NCI-H510A (cell line): ENCODE results near the gene ZNF831.

ENCODE experiments used
- DNase-seq: peaks from one replicate; lab custom pipeline; 2025; lab: John Stamatoyannopoulos, UW

Gene ZNF831

DNA sequence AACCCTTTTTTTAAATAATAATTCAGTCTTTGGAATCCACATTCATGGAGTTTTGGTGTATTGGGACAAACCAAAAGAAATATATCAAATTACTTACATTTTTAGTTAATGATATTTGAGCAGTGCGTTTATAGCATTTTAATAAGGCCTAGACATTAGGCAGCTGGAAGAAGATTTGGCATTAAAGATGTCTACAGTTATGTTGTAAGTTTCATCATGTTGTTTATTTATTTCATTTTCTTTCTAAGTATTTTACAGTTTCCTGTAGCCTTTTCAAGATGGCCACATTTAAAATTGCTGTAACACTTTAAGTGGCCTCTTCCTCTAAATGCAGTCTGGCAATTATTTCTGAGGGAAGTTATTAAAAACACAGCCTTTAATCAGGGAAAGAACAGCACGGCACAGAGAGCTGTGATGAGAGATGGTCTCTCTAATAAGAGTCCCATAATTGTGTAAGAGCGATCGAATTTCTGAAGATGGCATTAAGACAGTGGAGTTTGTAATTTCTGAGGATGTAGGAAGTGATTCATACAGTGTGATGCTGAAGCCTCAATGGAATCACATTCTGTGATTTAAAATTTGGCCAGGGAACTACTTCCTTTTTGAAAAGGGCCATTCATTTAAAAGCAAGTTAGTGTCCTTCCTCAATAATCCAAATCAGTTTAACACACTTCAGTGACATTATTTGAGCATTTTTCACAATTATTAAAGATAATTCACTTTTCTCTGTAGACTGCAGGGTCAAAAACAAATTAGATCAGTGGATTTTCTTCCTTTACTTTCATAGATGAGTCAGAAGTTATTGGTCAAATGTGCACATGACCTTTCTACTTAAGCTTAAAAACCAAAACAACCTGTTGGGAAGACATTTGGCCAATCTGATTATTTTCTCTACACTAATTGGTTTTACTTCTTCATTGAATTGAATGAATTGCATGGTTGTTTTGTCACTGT is 84.4 kb downstream of the ZNF831 start:
- no peak for DNase-seq

DNA sequence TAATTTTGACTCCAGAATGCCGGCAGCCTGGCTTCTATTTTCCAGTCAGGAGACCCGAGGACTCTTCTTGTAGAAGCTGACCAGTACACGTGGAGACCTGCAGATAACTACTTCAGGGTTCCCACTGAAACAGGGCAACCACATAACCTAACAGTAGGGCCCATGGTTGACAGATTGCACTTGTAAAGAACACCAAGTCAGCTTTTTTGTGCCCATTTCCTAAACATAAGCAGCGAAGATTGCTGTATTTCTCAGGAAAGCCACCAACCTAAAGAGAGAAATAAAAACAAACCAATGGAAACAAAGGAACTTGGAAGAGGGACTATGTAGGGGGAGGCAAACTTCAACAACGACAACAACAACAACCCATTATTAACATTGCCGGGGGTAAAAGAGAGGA is 86.7 kb downstream of the ZNF831 start:
- DNase-seq, result no peak

DNA sequence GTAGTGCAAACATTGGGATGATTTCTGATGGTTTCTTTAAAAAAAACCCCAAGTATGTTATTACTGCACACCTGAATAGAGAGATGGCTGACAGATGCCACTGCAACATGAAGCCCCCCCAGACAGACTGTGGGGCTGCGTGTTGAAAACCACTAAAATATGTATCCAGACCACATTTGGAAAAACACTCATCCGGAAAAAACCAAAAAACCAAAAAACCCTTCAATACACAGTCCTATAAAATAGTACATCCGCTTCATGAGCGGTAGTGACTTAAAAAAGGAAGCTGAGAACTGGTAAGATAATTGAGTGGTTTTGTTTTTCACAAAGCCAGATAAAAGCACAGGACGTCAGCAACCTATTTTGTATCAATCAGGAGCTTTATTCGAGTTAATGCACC is 89.7 kb downstream of the ZNF831 start:
- no peak for DNase-seq

DNA sequence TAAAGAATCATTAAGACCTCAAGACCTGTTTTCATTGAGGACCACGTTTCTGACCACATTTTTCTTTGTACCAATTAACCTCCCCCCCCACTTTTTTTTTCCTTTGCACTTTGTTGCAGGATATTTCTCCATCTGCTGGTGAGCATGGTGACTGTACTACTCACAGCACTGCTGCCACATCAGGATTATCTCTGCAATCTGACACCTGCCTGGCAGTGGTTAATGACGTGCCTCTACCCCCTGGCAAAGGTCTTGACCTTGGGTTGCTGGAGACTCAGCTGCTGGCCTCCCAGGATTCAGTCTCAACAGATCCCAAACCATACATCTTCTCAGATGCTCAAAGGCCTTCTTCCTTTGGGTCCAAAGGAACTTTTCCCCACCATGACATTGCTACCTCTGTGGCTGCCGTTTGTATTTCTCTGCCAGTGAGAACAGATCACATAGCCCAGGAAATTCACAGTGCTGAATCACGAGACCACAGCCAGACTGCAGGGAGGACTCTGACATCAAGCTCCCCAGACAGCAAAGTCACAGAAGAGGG is 90.2 kb downstream of the ZNF831 start:
- DNase-seq, result no peak

DNA sequence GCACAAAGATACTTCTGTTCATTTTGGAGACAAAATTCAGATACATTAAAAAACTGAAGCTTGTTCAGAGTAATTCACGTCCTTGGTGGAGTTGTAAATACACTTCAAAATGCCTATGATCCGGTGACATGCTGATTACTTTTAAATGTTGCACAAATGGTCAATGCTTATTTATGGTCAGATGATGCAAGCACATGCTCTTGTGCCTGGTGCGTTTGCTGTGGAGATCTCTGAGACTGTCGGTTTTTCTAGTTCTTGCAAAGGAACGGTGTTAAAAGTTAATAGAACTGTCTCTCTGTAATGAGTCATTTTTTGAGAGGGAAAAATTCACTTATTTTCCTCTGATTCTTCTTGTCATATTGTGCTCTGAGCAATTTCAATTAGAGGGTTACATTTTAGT is 91.6 kb downstream of the ZNF831 start:
- no peak for DNase-seq

DNA sequence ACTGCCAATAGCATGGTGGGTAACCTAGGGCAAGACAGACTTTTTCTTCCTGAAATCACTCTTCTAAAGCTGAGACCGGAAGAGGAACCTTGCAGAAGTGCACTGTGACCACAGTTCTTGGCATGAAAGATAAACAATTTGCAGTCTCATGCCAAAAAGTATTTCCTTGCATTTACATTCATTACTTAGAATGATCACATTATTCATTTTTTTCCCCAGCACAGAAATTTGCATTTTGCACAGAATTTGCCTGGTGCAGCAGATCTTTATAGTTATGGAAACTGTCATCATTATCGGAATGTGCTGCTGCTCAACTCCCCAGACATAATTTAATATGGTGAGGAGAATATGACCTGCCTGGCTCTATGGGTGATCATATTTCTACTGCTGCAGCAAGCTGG is 94.6 kb downstream of the ZNF831 start:
- no peak for DNase-seq

DNA sequence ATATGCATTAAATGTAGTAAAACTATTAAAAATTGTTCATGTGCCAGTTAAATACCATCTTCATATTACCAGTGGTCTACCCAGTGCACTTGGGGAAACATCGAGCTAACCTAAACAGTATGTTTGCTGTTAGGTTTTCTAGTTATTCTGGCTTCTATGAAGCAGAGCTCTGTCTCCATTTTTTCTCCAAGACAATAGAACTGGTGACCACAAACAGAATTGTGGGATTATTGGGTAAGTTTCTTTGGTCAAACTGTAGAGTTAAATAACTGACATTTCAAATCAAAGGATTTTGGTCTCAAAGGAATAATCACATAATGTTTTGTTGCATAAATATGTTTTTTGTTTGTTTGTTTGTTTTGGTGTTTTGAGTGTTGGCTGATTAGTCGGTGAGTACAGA is 96.3 kb downstream of the ZNF831 start:
- no peak for DNase-seq

DNA sequence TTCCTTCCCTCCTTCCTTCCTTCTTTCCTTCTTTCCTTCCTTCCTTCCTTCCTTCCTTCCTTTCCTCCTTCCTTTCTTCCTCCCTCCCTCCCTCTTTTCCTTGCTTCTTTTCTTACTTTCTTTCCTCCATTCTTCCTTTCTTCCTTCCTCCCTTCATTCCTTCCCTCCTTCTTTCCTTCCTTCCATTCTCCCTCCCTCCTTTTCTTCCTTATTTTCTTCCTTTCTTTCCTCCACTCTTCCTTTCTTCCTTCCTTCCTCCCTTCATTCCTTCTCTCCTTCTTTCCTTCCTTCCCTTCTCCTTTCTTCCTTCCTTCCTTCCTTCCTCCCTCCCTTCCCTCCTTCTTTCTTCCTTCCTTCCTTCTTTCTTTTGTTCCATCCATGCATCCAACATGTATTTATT is 101.7 kb downstream of the ZNF831 start:
- DNase-seq, result no peak

DNA sequence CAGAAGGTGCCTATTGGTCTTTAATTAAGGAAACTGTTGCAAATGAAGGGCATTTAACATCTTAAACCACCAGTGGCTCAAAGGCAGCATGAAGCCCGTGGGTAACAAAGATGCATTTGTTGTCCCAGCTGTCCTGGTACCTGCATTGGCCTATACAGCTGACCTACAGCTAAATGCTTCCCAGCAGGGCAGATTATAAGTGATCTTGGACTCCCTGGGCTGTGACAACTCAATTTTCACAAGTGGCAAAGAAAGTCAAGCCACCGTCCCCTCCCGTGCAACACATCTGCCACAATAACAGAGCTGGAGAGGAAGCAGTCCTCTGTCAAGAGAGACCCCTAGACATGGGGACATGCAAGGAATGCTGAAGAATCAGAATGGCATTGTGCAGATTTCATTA is 105.2 kb downstream of the ZNF831 start:
- no peak for DNase-seq

DNA sequence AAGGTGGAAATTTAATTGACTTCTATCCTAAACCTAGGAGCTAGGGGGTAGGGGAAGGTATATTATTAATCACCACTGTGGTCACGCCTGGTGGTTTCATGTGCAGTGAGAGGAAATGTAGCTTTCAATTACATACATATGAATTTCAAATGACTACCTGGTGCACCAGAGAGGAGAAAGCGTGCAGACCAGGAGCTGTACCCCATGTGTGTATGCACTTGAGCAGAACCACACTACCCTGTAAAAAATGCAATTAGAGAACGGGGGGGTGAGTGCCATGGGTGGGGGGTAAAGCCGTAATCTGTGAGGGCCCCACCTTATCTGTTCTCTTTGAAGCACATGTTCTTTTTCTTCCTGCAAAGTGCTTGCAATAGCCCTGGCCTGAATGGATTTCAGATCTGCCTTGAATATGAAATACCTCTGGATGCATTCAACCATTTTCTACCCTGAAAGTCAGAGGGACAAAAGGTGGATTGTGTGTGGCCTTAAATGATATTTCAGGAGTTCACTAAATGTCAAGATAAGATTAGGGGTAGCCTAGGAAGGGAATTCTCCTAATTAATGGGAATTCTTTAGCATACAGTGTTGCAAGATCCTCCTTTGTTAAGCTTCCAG is 105.9 kb downstream of the ZNF831 start:
- no peak for DNase-seq

DNA sequence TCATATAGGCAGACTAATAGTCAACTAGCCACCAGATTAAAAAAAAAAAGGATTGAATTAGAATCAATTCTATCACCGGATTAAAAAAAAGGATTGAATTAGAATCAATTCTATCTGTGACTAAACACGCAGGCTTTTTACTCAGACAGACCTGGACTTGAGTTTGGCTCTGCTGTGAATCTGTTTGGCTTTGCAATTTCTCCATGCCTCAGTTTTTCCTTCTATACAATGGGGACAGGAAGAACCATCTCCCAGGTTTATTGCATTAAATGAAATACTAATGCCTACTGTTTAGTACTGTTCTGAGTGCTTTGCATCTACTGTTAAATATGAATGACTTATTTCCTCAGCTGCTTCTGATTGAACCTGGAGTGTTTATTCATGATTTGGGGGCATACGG is 106.8 kb downstream of the ZNF831 start:
- no peak for DNase-seq

DNA sequence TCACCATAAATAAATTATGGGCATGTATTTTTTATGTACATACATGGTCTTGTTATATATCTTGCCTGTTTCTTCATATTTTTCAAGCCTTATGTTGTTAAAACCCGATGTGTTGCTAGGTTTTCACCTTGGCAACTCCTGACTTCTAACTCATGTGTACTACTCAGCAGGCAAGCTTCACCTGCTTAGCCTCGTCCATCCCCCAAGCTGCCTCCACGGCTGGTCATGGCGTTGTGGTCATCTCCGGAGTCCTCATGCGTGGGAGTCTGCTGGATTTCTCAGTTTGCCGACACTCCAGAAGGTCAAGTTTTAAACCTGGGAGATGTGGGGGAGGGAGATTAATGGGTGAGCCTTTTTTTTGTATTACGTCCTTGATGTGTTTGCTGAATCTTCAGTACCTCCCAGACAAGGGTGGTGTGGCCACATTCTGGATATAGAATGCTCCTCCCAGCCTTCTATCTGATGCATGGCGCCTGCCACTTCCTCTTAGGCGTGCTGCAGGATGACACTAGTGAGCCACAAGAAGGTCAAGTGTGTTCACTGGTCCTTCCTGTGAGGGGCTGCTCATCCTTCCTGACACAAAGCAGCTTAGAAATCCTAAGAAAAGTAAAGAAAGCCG is 110.2 kb downstream of the ZNF831 start:
- no peak for DNase-seq

DNA sequence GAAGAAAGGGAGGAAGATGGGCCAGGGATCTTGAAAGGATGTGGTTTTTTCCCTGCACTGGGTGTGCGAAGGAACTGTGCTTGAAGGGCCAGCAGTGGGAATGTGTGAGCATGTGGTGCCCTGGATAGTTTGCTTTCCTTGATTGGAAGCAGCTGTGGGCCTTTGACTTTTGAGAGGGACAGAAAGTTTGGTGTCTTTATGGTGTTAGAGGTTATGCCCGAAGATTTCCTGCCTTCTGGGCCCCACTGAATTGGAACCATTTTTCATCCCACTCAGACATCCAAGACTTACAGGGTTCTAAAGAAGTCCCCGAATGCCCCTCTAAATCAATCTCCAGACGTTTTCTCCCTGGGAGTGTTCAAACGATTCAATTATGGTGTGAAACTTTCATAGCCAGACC is 113.3 kb downstream of the ZNF831 start:
- no peak for DNase-seq

DNA sequence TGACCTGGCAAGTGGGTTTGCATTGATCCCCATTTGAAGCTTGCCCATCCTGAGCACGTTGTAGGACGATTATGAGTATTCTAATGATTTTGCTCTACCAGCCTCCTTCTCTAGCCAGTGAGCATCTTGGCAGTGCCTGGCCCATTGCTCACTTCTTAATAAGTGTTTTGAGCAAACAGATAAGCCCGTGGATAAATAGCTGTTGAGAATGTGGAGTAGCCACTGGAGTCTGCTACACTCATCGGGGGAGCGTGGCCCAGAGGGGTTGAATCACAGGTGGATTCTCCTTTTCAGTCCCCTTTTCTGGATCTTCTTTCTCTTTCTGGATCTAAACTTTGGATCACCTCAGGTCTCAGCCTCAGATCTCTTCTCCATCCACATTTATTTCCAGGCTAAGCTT is 120.8 kb downstream of the ZNF831 start:
- DNase-seq, result no peak

DNA sequence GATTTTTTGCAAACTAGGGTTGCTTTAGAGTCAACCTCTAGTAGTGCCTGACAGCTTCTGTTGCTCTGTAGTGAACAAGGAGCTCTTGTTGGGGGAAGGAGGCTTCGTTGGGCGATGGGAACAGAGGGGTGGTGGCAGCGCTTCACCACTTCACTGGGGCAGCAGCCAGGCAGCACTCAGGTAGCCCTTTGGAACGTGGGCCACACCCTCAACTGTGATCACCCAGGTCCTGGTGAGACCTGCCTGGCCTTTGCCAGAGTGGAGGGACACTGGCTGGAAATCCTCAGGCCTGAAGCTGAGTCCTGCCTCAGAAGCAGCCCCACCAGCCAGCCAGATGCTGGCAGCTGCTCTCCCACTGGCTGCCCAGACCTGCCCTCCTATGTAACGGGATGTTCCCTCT is 126.4 kb downstream of the ZNF831 start:
- DNase-seq, result no peak

DNA sequence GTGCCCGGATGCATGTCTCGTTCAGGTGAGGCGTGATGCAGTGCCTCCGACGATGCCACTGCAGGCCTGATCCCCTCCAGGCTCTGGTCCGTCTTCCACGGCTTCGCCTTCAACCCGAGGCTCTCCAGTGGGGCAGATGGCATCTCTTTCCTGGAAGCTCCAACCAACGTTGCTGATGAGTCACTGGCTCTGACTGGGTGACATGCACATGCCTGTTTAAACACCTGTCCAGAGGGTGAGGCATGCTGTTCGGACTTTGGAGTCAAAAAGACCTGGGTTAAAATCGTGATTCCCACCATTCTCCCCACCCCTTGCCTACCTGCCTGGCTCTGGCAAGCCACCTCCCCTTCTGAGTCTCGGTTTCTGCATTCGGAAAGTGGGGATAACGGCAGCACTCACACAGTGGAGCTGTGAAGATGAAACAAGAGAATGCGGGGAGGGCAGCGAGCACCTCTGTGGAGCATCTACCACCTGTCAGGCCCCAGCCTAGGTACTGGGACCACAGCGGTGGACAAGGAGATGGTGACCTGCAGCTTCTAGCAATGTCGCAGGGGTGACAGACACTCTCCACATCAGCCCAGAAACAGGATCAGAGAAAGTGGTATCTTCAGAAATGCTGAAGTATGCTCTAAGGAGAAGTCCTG is 128.2 kb downstream of the ZNF831 start:
- no peak for DNase-seq

DNA sequence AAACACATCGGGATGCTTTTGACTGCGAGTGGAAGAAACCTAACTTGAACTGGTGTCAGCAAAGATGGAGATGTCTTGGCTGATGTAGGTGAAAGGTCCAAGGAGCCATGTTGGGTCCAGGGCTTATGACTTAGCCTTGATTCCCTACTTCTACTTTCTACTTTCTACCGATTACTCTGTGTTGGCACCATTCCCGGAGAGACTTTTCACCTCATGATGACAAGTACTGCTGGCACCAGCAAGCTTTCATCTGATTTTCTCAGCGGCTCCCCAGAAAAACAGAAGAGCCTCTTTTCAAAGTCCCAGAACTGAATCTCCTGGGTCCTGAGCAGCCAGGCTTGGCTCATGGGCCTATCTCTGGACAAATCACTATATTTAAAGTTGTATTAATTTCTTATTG is 131.9 kb downstream of the ZNF831 start:
- DNase-seq, result no peak

DNA sequence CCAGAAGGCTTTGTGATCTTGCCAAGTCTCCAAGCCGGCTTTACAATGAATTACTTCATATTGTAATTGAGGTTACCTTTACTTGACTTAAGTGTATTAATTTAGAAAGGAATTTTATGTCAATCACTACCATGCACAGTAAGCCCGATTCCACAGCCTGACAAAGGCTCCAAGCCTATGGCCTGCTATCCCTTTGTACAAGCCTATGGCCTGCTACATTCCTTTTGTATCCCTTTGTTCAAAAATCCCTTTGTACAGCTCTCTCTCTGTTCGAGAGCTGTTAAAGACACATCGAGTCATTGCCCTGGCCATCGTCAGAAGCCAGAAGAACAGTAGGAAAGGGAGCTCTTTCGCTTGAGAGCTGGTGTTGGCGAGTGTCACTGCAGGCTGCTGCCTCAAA is 134.1 kb downstream of the ZNF831 start:
- no peak for DNase-seq

DNA sequence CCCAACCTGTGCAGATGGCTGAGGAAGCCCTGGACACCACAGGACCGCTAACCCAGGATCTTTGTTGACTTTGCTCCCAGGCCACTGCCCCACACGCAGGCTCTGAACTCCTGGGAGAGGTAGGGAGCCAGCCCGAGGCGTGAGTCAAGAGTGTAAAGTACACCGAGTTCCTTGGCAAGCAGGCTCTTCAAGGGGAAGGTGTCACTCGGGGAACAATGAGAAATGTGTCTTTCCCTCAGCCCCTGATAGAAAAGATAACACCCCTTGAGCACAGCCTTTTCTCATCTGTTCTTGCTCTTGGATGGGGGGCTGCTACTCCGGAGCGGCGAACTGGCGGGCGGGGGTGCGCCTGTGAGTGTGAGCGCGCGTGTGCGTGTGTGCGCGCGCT is 136.3 kb downstream of the ZNF831 start:
- DNase-seq, result no peak

DNA sequence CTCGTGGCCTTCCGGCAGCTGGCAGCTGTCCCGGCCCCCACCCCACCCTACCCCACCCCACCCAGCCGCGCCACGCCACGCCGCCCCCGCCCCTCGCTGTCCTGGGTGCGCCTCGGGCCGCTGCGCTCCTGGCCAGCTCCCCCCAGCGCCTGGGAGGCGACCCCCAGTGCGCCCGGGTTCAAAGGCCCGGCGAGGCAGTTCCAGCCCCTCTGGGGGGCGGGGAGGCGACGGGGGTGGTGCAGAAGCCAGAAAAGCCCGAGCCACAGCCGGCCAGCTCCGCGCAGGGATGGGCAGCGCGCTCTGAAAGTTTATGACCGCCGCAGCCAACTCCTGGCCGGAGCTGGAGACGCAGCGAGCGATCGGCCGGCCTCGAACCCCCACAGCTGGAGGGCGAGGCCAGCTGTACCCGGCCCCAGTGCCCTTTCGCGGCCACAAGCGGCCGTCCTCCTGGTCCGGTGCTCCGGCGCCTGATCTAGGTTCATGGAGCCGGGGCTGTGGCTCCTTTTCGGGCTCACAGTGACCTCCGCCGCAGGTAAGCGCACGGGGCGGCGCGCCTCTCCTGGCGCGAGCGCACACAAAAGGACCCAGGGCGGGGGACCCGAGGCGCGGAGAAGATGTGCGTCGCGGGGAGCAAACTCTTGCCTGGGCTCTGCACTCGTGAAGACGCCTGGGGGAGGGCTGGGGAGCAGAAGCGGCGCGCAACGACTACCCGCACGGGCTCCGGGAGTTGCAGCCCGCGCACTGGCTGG is 136.9 kb downstream of the ZNF831 start, which contains the start of gene EDN3:
EDN3 (plus strand) TSS at position 279 of the 749 bp plus-strand sequence; CDS start at position 481, 202 bp downstream.
- DNase-seq, result no peak

DNA sequence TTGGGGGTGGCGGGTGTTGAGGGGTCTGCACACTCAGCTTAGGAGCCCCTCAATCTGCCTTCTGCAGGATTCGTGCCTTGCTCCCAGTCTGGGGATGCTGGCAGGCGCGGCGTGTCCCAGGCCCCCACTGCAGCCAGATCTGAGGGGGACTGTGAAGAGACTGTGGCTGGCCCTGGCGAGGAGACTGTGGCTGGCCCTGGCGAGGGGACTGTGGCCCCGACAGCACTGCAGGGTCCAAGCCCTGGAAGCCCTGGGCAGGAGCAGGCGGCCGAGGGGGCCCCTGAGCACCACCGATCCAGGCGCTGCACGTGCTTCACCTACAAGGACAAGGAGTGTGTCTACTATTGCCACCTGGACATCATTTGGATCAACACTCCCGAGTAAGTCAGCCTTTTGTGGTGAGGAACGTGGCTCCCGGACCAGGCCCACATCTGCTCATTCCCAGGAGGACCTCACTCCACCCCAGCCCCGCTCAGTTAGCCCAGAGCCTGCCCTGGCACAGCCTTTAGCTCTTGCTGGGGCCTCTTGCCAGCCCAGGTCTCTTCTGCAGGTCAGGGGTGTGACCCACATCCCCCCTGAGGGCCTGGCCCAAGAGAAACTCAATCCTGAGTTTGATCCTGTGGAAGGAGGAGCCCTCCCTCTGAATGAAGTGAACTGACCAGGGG is 137.9 kb downstream of the ZNF831 start:
- DNase-seq, result no peak
